HT1080 (cell line): ENCODE measurements around the gene CIC. TPM values are rescaled to one million over a fixed set of nuclear protein-coding genes. Genes with fewer than 3 reads are reported as not detected.
A peak's percentile ranks its signal among the peaks of the same experiment; 100 is the strongest.
"Not testable (repeated sequence)": the region's sequence is repeated elsewhere in the genome, so short reads cannot be mapped to it uniquely, and the experiment has no call there.

ENCODE experiments used
- DNase-seq: peaks from one replicate; pipeline ENCODE4 v3.0.0-alpha.2; 2015; ENCODE audit warnings: low read depth
- total RNA-seq: library from RNA; depleted of rRNA; stranded (reverse); fragments of >200 nt; shearing (Covaris generic); gene quantifications from 2 replicates; pipeline ENCODE4 v1.2.3, GENCODE V29; 2014

Gene CIC
- total RNA-seq, 1 experiment from 2014 or later: 22.6 TPM

- peak; percentile 59 for DNase-seq
Measured at GRCh38 chr19:42254089-42254849, 14.8 kb upstream of the CIC start.

- DNase-seq: peak; percentile 85
Measured at GRCh38 chr19:42254850-42255765, 13.9 kb upstream of the CIC start, which contains the start of gene ERF. TSS of gene ERF (minus strand) at chr19:42255128. CDS start at chr19:42254999, 129 bp downstream.

- DNase-seq: no peak
Measured at GRCh38 chr19:42255766-42256745, 13.0 kb upstream of the CIC start.

- not testable (repeated sequence) for DNase-seq
Measured at GRCh38 chr19:42257842-42258241, 11.2 kb upstream of the CIC start.

- no peak for DNase-seq
Measured at GRCh38 chr19:42261763-42262162, 7.3 kb upstream of the CIC start.

GRCh38 chr19:42266105-42266504 lies 2.9 kb upstream of the CIC start:
- not testable (repeated sequence) for DNase-seq

GRCh38 chr19:42266928-42267603 lies 2.0 kb upstream of the CIC start:
- DNase-seq: not testable (repeated sequence)

GRCh38 chr19:42267644-42268141 lies 1.4 kb upstream of the CIC start:
- no peak for DNase-seq

- DNase-seq: peak; percentile 99
Measured at GRCh38 chr19:42268142-42268703, 829 bp upstream of the CIC start.

- DNase-seq: no peak
Measured at GRCh38 chr19:42269478-42270345, 660 bp downstream of the CIC start.

- peak; percentile 89 for DNase-seq
Measured at GRCh38 chr19:42270346-42271044, 1.4 kb downstream of the CIC start.

GRCh38 chr19:42271045-42271419 lies 2.0 kb downstream of the CIC start:
- no peak for DNase-seq

- DNase-seq: no peak
Measured at GRCh38 chr19:42271861-42272534, 2.9 kb downstream of the CIC start.

- DNase-seq: no peak
Measured at GRCh38 chr19:42272535-42272897, 3.5 kb downstream of the CIC start.

- DNase-seq: no peak
Measured at GRCh38 chr19:42272989-42273406, 3.9 kb downstream of the CIC start.

GRCh38 chr19:42273407-42274064 lies 4.5 kb downstream of the CIC start:
- no peak for DNase-seq

GRCh38 chr19:42274065-42274682 lies 5.1 kb downstream of the CIC start:
- DNase-seq: no peak
